Transverse colon (tissue), 4 donors: ENCODE results near the gene OR10A3. TPM values are rescaled to one million over a fixed set of nuclear protein-coding genes. Genes with fewer than 3 reads are reported as not detected.

ENCODE experiments used
- DNase-seq: peaks from one replicate; pipeline ENCODE4 v3.0.0-alpha.2; 2019
- H3K27ac ChIP-seq, 4 donors: fragments of 200-600 bp; sonication (generic); 2 replicates each; pipeline ENCODE4 v1.5.1; 2016 to 2018; ENCODE audit warnings: inconsistent platforms in 4 of 4
- H3K27me3 ChIP-seq: fragments of 200-600 bp; sonication (generic); 2 replicates; pipeline ENCODE4 v1.5.1; 2017; ENCODE audit warnings: inconsistent platforms
- H3K36me3 ChIP-seq, 4 donors: fragments of 200-600 bp; sonication (generic); 2 replicates each; pipeline ENCODE4 v1.5.1; 2017 to 2019; ENCODE audit warnings: inconsistent platforms in 4 of 4
- H3K4me1 ChIP-seq, 4 donors: fragments of 200-600 bp; sonication (generic); 2 replicates each; pipeline ENCODE4 v1.5.1; 2017 to 2020; ENCODE audit warnings: inconsistent platforms in 4 of 4
- H3K4me3 ChIP-seq, 4 donors: fragments of 200-600 bp; sonication (generic); 1 replicate in 1 of 4; 2 replicates in 3 of 4; pipeline versions ENCODE4 v1.5.1 to v1.6.1; 2017 to 2019; ENCODE audit warnings: inconsistent platforms in 4 of 4
- H3K9me3 ChIP-seq, 2 donors: fragments of 200-600 bp; sonication (generic); 2 replicates each; pipeline ENCODE4 v1.5.1; 2017 to 2019; ENCODE audit warnings: inconsistent platforms in 2 of 2
- EP300 ChIP-seq: sonication (generic); formaldehyde crosslinking; IDR thresholded peaks from one replicate; pipeline ENCODE4 v1.6.1; 2017; ENCODE audit warnings: antibody characterized with exemption, low read depth
- POLR2A ChIP-seq: fragments of 450-650 bp; IDR thresholded peaks from one replicate; pipeline ENCODE4 v1.6.1; 2016; ENCODE audit warnings: antibody characterized with exemption, mild to moderate bottlenecking, moderate library complexity
- POLR2AphosphoS5 ChIP-seq, 3 donors: sonication (generic); formaldehyde crosslinking; IDR thresholded peaks; one replicate each; pipeline ENCODE4 v1.6.1; 2016; ENCODE audit warnings: antibody characterized with exemption in 3 of 3
- WGBS, 2 donors: methylation state at CpG; one replicate each; pipeline ENCODE4 v1.1.5; 2018; ENCODE audit warnings: low coverage in 1 of 2; 5-methylcytosine and 5-hydroxymethylcytosine counted together
- in situ Hi-C, 4 donors: fragments of 200-750 bp; cut with MboI; loops; one replicate each; pipeline versions ENCODE4 v1.15.0 to v1.15.1; 2017; ENCODE audit warnings: low sequenced_read_pairs in 3 of 4, low pct_ligation_motif_present in 1 of 4, low pct_unique_long_range_greater_than_20kb in 1 of 4
- intact Hi-C: fragments of 100-400 bp; cut with DNase I; formaldehyde crosslinking; loops from one replicate; pipeline ENCODE4 v1.15.1; 2023; ENCODE audit warnings: low total_unique reads
- total RNA-seq, 4 donors: library from RNA; depleted of rRNA; stranded (reverse); fragments of >200 nt; gene quantifications; one replicate each; pipeline ENCODE4 v1.1.0, GENCODE V29; 2016
- TF ChIP-seq, protein P1 (sequence below), 5 experiments: fragments of 200-600 bp in 3 of 5; fragments of 450-650 bp in 2 of 5; sonication (generic) in 3 of 5; IDR thresholded peaks; 1 replicate in 2 of 5; 2 replicates in 3 of 5; pipeline ENCODE4 v1.5.1; 2016 to 2017; ENCODE audit warnings: antibody characterized with exemption in 5 of 5, inconsistent platforms in 3 of 5, mild to moderate bottlenecking in 2 of 5, moderate library complexity in 1 of 5

The OR10A3 gene
- total RNA-seq, 4 donors from 2014 or later, result not detected

DNA sequence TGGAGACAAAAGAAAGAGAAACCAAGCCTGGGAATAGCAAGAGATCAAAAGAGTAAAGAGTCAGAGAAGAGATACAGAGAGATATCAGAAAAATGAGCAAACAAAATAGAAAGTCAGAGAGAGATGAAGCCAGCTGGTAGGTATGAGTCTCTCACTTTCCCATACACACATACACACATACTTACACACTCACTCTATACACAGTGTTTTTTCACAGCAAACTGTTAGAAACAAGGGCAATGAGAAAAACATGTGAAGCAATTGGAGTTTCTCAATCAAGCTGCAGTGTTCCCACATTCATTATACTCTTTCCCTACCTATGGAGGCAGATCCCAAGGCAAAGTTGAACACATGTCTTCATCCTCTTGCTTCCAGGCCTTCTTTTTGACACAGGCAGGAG is 26.3 kb upstream of the OR10A3 start:
- Histone ChIP-seq H3K36me3 (no peaks in the 10 kb centered on the region), H3K27ac (no peak overlapping the region), H3K9me3 (no peaks in the 10 kb centered on the region), H3K27me3 (no peaks in the 10 kb centered on the region), H3K4me3 (no peak overlapping the region), H3K4me1 (no peaks in the 10 kb centered on the region)
- intact Hi-C loops (no loop called here), in situ Hi-C loops (no loop called here)
- TF ChIP-seq POLR2AphosphoS5 (IDR thresholded peaks at IDR 0.05), result no peak
- TF ChIP-seq, protein P1, sequence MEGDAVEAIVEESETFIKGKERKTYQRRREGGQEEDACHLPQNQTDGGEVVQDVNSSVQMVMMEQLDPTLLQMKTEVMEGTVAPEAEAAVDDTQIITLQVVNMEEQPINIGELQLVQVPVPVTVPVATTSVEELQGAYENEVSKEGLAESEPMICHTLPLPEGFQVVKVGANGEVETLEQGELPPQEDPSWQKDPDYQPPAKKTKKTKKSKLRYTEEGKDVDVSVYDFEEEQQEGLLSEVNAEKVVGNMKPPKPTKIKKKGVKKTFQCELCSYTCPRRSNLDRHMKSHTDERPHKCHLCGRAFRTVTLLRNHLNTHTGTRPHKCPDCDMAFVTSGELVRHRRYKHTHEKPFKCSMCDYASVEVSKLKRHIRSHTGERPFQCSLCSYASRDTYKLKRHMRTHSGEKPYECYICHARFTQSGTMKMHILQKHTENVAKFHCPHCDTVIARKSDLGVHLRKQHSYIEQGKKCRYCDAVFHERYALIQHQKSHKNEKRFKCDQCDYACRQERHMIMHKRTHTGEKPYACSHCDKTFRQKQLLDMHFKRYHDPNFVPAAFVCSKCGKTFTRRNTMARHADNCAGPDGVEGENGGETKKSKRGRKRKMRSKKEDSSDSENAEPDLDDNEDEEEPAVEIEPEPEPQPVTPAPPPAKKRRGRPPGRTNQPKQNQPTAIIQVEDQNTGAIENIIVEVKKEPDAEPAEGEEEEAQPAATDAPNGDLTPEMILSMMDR (IDR thresholded peaks at IDR 0.05), result no peak
- no peak for TF ChIP-seq EP300
- TF ChIP-seq POLR2A, result no peak
- DNase-seq, result no peak

DNA sequence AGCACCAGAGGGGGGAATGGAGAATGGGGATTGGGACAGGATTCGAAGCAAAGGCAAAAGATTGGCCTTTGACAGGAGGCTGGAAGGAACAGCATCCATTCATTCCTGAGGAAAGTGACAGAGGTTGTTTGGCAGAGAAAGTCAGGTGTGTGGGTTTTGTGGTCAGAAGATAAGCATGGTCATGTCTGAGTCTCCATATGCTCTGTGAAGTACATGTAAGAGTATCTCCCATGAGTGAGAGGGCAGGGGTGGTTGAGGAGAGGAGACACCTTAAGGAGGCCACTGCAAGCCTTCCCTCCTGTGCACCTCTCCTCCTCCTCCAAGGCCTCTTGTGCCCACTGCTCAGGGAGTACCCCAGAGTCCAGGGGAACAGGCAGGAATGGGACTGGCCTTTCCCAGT is 25.6 kb upstream of the OR10A3 start:
- intact Hi-C loops (no loop called here), in situ Hi-C loops (no loop called here)
- H3K9me3 ChIP-seq, result no peaks in the 10 kb centered on the region
- TF ChIP-seq POLR2AphosphoS5 (IDR thresholded peaks at IDR 0.05) (no peak), POLR2A (no peak), EP300 (no peak)
- TF ChIP-seq, protein P1 (IDR thresholded peaks at IDR 0.05), result no peak
- H3K36me3 ChIP-seq, result no peaks in the 10 kb centered on the region
- no peak overlapping the region for H3K27ac ChIP-seq
- H3K4me3 ChIP-seq, result no peak overlapping the region
- 70 to 73% methylated on average over 1 of the region's 1 CpG for WGBS, 2 donors
- no peaks in the 10 kb centered on the region for H3K4me1 ChIP-seq
- no peak for DNase-seq
- H3K27me3 ChIP-seq, result no peaks in the 10 kb centered on the region

DNA sequence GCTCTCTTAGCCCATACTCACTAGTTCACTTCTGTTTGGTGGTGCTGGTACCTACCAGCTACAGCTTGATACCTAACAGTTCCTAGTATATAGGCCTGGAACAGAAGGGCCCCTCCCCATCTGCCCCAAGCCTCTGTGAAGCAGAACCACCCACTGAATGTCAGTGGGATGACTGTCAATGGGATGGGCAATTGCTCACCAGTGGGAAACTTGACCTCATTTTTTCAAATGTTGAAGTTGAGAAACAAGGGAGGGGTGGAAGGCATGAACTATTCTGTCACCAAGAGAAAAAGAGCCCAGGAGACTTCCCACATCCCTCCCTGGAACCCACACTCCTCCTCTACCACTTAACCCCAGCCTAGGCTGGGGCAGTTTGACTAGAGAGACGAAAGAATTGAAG is 23.9 kb upstream of the OR10A3 start, which contains the start of gene NLRP10:
Gene NLRP10, minus strand, starts transcription at position 62 of the 400 bp plus-strand sequence. CDS start 1,952 bp downstream, outside the sequence.
- TF ChIP-seq POLR2AphosphoS5 (IDR thresholded peaks at IDR 0.05) (no peak), POLR2A (no peak), EP300 (no peak)
- TF ChIP-seq, protein P1 (IDR thresholded peaks at IDR 0.05), result no peak
- DNase-seq, result no peak
- Histone ChIP-seq H3K27me3 (no peaks in the 10 kb centered on the region), H3K27ac (no peak within 1 kb of the TSS), H3K9me3 (no peaks in the 10 kb centered on the region), H3K4me3 (no peak within 1 kb of the TSS), H3K36me3 (no peaks in the 10 kb centered on the region), H3K4me1 (no peaks in the 10 kb centered on the region)
- WGBS, 2 donors, result 77 to 83% methylated on average over 1 of the region's 1 CpG
- intact Hi-C loops, result no loop called here
- in situ Hi-C loops, result no loop called here

DNA sequence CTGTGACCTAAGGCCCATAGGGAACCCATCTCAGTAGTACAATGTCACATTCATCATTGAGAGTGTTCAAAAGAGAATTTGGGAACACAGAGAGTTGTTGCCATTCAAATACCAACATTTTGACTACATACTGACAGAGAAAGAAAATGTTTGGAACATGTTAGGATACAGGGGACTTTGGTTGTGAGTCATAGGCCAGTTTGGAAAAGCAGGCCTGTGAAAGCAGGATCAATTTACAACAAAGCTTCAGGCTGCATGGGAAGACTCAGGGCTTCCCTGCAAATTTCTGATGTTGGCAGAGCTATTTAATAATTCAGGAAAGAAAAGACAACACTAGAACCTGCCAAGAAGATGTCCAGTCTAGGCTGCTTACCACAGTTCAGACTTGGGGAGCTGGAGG is 23.4 kb upstream of the OR10A3 start:
- no peak for DNase-seq
- in situ Hi-C loops, result no loop called here
- Histone ChIP-seq H3K9me3 (no peaks in the 10 kb centered on the region), H3K36me3 (no peaks in the 10 kb centered on the region), H3K4me1 (no peaks in the 10 kb centered on the region), H3K27ac (no peak overlapping the region), H3K27me3 (no peaks in the 10 kb centered on the region), H3K4me3 (no peak overlapping the region)
- intact Hi-C loops, result no loop called here
- no peak for TF ChIP-seq POLR2AphosphoS5 (IDR thresholded peaks at IDR 0.05)
- TF ChIP-seq, protein P1 (IDR thresholded peaks at IDR 0.05), result no peak
